Tibial nerve (tissue), 3 donors: Measurements from ENCODE around the gene IGF1R.

Experiments
- POLR2A ChIP-seq, 2 donors: fragments of 450-650 bp; IDR thresholded peaks; one replicate each; pipeline ENCODE4 v1.6.1; 2017; ENCODE audit warnings: antibody characterized with exemption in 2 of 2, mild to moderate bottlenecking in 2 of 2, moderate library complexity in 2 of 2
- TF ChIP-seq, protein P1 (sequence below), 5 experiments: fragments of 200-600 bp in 3 of 5; fragments of 450-650 bp in 2 of 5; sonication (generic) in 3 of 5; IDR thresholded peaks; one replicate each; pipeline ENCODE4 v1.5.1; 2016 to 2019; ENCODE audit warnings: antibody characterized with exemption in 5 of 5, mild to moderate bottlenecking in 3 of 5, moderate library complexity in 2 of 5

- no peak for TF ChIP-seq POLR2A (IDR thresholded peaks at IDR 0.05)
- TF ChIP-seq, protein P1, sequence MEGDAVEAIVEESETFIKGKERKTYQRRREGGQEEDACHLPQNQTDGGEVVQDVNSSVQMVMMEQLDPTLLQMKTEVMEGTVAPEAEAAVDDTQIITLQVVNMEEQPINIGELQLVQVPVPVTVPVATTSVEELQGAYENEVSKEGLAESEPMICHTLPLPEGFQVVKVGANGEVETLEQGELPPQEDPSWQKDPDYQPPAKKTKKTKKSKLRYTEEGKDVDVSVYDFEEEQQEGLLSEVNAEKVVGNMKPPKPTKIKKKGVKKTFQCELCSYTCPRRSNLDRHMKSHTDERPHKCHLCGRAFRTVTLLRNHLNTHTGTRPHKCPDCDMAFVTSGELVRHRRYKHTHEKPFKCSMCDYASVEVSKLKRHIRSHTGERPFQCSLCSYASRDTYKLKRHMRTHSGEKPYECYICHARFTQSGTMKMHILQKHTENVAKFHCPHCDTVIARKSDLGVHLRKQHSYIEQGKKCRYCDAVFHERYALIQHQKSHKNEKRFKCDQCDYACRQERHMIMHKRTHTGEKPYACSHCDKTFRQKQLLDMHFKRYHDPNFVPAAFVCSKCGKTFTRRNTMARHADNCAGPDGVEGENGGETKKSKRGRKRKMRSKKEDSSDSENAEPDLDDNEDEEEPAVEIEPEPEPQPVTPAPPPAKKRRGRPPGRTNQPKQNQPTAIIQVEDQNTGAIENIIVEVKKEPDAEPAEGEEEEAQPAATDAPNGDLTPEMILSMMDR (IDR thresholded peaks at IDR 0.05) = no peak
Observed at GRCh38 chr15:98717371-98717770, 69.0 kb downstream of the IGF1R start.
